Left hindlimb (tissue), 1 donor: ENCODE results near the gene FA2H.
"Not testable (repeated sequence)": the region's sequence is repeated elsewhere in the genome, so short reads cannot be mapped to it uniquely, and the experiment has no call there.

Source experiments
- DNase-seq: peaks from one replicate; pipeline ENCODE4 v3.0.0-alpha.2; 2018

The FA2H gene

GRCh38 chr16:74774223-74775139, at the start of gene FA2H:
Gene FA2H (minus strand): TSS chr16:74774820. CDS start chr16:74774755, 65 bp downstream.
- peak; percentile 70 for DNase-seq

- no peak for DNase-seq
These were observed 43.2 kb upstream of the FA2H start for GRCh38 chr16:74817851-74818250.

- DNase-seq: peak; percentile 62
These were observed 38.6 kb upstream of the FA2H start for GRCh38 chr16:74813109-74813641.

GRCh38 chr16:74811911-74812310, 37.3 kb upstream of the FA2H start:
- DNase-seq: no peak

- not testable (repeated sequence) for DNase-seq
These were observed 36.6 kb upstream of the FA2H start for GRCh38 chr16:74811216-74811615.

- no peak for DNase-seq
These were observed 32.5 kb upstream of the FA2H start for GRCh38 chr16:74807052-74807646.

GRCh38 chr16:74800216-74800871, 25.7 kb upstream of the FA2H start:
- no peak for DNase-seq

GRCh38 chr16:74797414-74797813, 22.8 kb upstream of the FA2H start:
- DNase-seq: no peak

- no peak for DNase-seq
These were observed 20.5 kb upstream of the FA2H start for GRCh38 chr16:74795104-74795503.

GRCh38 chr16:74794668-74795067, 20.0 kb upstream of the FA2H start:
- no peak for DNase-seq

GRCh38 chr16:74793571-74793970, 19.0 kb upstream of the FA2H start:
- no peak for DNase-seq

- no peak for DNase-seq
These were observed 17.6 kb upstream of the FA2H start for GRCh38 chr16:74792225-74792624.

- DNase-seq: not testable (repeated sequence)
These were observed 17.1 kb upstream of the FA2H start for GRCh38 chr16:74791749-74792148.

- no peak for DNase-seq
These were observed 13.5 kb upstream of the FA2H start for GRCh38 chr16:74788108-74788507.

GRCh38 chr16:74785031-74785430, 10.4 kb upstream of the FA2H start:
- DNase-seq: no peak

- DNase-seq: no peak
These were observed 4.0 kb upstream of the FA2H start for GRCh38 chr16:74778646-74779045.

- DNase-seq: no peak
These were observed 2.3 kb upstream of the FA2H start for GRCh38 chr16:74776926-74777325.

- no peak for DNase-seq
These were observed 635 bp upstream of the FA2H start for GRCh38 chr16:74775255-74775654.

GRCh38 chr16:74773446-74774222, 986 bp downstream of the FA2H start:
- no peak for DNase-seq

- no peak for DNase-seq
These were observed 2.8 kb downstream of the FA2H start for GRCh38 chr16:74771656-74772315.

GRCh38 chr16:74770831-74771526, 3.6 kb downstream of the FA2H start:
- DNase-seq: no peak
